ENCODE results near the gene ELMOD1. TPM values are rescaled to one million over a fixed set of nuclear protein-coding genes. Genes with fewer than 3 reads are reported as not detected.

ELMOD1 gene
- total RNA-seq, 4 donors from 2014 or later = 0.16 to 0.27 TPM; not detected in 2

DNA sequence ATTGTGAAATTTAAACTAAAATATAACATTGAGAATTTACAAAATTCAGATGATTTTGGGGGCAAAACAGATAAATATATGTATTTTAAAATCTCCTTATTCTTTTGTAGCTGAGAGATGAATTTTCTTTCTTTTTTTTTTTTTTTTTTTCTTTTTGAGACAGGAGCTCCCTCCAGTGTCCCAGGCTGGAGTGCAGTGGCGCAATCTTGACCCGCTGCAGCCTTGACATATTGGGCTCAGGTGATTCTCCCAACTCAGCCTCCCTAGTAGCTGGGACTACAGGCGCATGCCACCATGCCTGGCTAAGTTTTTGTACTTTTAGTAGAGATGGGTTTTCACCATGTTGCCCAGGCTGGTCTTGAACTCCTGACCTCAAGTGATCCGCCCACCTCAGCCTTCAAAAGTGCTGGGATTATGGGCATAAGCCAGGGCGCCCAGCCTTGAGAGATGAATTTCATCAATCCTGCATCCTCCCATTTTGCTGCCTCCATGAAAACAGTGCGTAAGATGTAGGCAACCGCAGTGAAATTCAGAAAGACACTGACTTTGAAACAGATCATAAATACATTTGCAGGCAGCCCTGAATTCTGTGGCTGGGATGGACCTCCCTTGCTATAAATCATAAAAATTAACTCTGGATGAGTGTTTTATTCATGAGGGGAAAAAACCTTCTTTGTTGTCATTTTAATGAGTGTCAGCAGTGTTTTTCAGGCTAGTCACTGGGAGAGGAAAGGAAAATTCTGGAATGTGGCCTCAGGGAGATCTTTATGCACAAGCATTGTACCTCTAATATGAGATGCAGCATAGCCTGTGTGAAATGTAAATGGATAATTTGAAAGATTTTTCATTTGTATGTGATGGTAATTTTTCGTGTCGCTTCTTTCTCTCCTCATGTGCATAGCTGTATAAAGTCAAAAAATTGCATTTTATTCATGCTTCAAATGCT lies 14.4 kb downstream of the ELMOD1 start:
- Histone ChIP-seq H3K4me3 (no peak overlapping the region), H3K9me3 (no peaks in the 10 kb centered on the region), H3K27me3 (peaks cover 24% of the 10 kb centered on the region), H3K27ac (no peak overlapping the region), H3K36me3 (no peaks in the 10 kb centered on the region), H3K4me1 (no peaks in the 10 kb centered on the region)
- TF ChIP-seq, protein P1, sequence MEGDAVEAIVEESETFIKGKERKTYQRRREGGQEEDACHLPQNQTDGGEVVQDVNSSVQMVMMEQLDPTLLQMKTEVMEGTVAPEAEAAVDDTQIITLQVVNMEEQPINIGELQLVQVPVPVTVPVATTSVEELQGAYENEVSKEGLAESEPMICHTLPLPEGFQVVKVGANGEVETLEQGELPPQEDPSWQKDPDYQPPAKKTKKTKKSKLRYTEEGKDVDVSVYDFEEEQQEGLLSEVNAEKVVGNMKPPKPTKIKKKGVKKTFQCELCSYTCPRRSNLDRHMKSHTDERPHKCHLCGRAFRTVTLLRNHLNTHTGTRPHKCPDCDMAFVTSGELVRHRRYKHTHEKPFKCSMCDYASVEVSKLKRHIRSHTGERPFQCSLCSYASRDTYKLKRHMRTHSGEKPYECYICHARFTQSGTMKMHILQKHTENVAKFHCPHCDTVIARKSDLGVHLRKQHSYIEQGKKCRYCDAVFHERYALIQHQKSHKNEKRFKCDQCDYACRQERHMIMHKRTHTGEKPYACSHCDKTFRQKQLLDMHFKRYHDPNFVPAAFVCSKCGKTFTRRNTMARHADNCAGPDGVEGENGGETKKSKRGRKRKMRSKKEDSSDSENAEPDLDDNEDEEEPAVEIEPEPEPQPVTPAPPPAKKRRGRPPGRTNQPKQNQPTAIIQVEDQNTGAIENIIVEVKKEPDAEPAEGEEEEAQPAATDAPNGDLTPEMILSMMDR (IDR thresholded peaks at IDR 0.05) = no peak
- TF ChIP-seq POLR2A (IDR thresholded peaks at IDR 0.05) (no peak), EP300 (IDR thresholded peaks at IDR 0.05; ENCODE audit: low read depth) (no peak)
- DNase-seq = no peak
- in situ Hi-C loops (cut with MboI; ENCODE audit: low pct_ligation_motif_present in 1 of 4, low pct_unique_long_range_greater_than_20kb in 1 of 4, low sequenced_read_pairs in 3 of 4) = no loop called here
- intact Hi-C loops (cut with DNase I; ENCODE audit: low total_unique reads) = no loop called here
- 89 to 93% methylated on average over 7 to 9 of the region's 9 CpGs for WGBS, 2 donors (ENCODE audit: low coverage in 1 of 2)

DNA sequence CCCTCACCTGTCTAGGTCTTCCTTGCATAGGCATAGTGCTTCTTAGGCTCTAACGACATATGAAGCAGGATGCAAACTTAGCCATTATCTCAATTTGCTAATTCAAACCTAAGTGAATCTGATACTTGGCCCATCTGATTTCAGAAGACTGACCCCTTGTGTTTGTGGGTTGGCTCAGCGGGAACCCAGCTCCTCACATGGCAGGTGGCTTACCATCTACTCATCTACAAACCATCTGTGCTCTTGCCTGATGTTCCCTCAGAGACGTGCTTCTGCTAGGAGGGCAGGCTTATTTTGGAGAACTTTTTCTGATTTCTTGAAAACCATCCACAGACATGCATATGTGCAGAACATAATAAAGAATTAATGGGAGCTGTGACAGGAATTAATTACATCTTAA lies 15.2 kb downstream of the ELMOD1 start:
- TF ChIP-seq, protein P1 (IDR thresholded peaks at IDR 0.05) = no peak
- TF ChIP-seq POLR2A (IDR thresholded peaks at IDR 0.05) (no peak), EP300 (IDR thresholded peaks at IDR 0.05; ENCODE audit: low read depth) (no peak), POLR2AphosphoS5 (IDR thresholded peaks at IDR 0.05) (no peak)
- H3K4me1 ChIP-seq = no peaks in the 10 kb centered on the region
- no peaks in the 10 kb centered on the region for H3K9me3 ChIP-seq
- 85 to 86% methylated on average over 2 to 3 of the region's 3 CpGs for WGBS, 2 donors (ENCODE audit: low coverage in 1 of 2)
- H3K27ac ChIP-seq = no peak overlapping the region
- H3K36me3 ChIP-seq = no peaks in the 10 kb centered on the region
- in situ Hi-C loops (cut with MboI; ENCODE audit: low pct_ligation_motif_present in 1 of 4, low pct_unique_long_range_greater_than_20kb in 1 of 4, low sequenced_read_pairs in 3 of 4) (no loop called here), intact Hi-C loops (cut with DNase I; ENCODE audit: low total_unique reads) (no loop called here)
- peaks cover 24% of the 10 kb centered on the region for H3K27me3 ChIP-seq
- DNase-seq = no peak
- no peak overlapping the region for H3K4me3 ChIP-seq

DNA sequence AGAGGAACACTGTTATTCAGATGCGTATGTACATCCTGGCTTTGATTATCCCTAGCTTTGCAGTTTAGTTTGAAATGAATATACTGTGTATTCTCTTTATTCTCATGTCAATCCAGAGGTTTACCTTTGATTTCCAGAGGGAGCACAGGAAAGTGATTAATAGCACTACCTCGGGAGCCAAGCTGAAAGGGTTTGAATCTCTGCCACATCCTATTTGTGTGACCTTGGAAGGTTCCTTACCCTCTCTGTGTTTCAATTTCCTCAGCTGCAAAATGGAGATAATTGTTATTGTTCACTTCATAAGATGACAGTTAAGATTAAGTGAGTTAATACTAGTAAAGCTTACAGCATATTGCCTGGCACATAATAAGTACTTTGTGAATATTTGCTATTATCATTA lies 17.9 kb downstream of the ELMOD1 start:
- no peak overlapping the region for H3K27ac ChIP-seq
- TF ChIP-seq POLR2A (IDR thresholded peaks at IDR 0.05) (no peak), EP300 (IDR thresholded peaks at IDR 0.05; ENCODE audit: low read depth) (no peak), POLR2AphosphoS5 (IDR thresholded peaks at IDR 0.05) (no peak)
- TF ChIP-seq, protein P1 (IDR thresholded peaks at IDR 0.05) = no peak
- in situ Hi-C loops (cut with MboI; ENCODE audit: low pct_ligation_motif_present in 1 of 4, low pct_unique_long_range_greater_than_20kb in 1 of 4, low sequenced_read_pairs in 3 of 4) = no loop called here
- H3K9me3 ChIP-seq = no peaks in the 10 kb centered on the region
- H3K4me1 ChIP-seq = no peaks in the 10 kb centered on the region
- no peaks in the 10 kb centered on the region for H3K36me3 ChIP-seq
- intact Hi-C loops (cut with DNase I; ENCODE audit: low total_unique reads) = no loop called here
- WGBS, 2 donors (ENCODE audit: low coverage in 1 of 2) = 45 to 58% methylated on average over 2 of the region's 2 CpGs
- peaks cover 16% of the 10 kb centered on the region for H3K27me3 ChIP-seq
- H3K4me3 ChIP-seq = no peak overlapping the region
- DNase-seq = no peak

GRCh38 chr11:107609400-107610218 lies 18.7 kb downstream of the ELMOD1 start:
- no peaks in the 10 kb centered on the region for H3K36me3 ChIP-seq
- H3K4me3 ChIP-seq = no peak overlapping the region
- H3K27ac ChIP-seq = no peak overlapping the region
- no peaks in the 10 kb centered on the region for H3K9me3 ChIP-seq
- H3K27me3 ChIP-seq = peaks cover 14% of the 10 kb centered on the region
- WGBS, 2 donors (ENCODE audit: low coverage in 1 of 2) = 56 to 62% methylated on average over 10 of the region's 10 CpGs
- no peak for DNase-seq
- in situ Hi-C loops (cut with MboI; ENCODE audit: low pct_ligation_motif_present in 1 of 4, low pct_unique_long_range_greater_than_20kb in 1 of 4, low sequenced_read_pairs in 3 of 4) (no loop called here), intact Hi-C loops (cut with DNase I; ENCODE audit: low total_unique reads) (no loop called here)
- TF ChIP-seq, protein P1 (IDR thresholded peaks at IDR 0.05) = no peak
- TF ChIP-seq EP300 (IDR thresholded peaks at IDR 0.05; ENCODE audit: low read depth) (no peak), POLR2AphosphoS5 (IDR thresholded peaks at IDR 0.05) (no peak), POLR2A (IDR thresholded peaks at IDR 0.05) (no peak)
- H3K4me1 ChIP-seq = no peaks in the 10 kb centered on the region
